ENCODE measurements around the gene MS4A6A. TPM values are rescaled to one million over a fixed set of nuclear protein-coding genes. Genes with fewer than 3 reads are reported as not detected.
"Not testable (repeated sequence)": the region's sequence is repeated elsewhere in the genome, so short reads cannot be mapped to it uniquely, and the experiment has no call there.

Gene MS4A6A
- total RNA-seq, 1 donor from 2014 or later: not detected

DNA sequence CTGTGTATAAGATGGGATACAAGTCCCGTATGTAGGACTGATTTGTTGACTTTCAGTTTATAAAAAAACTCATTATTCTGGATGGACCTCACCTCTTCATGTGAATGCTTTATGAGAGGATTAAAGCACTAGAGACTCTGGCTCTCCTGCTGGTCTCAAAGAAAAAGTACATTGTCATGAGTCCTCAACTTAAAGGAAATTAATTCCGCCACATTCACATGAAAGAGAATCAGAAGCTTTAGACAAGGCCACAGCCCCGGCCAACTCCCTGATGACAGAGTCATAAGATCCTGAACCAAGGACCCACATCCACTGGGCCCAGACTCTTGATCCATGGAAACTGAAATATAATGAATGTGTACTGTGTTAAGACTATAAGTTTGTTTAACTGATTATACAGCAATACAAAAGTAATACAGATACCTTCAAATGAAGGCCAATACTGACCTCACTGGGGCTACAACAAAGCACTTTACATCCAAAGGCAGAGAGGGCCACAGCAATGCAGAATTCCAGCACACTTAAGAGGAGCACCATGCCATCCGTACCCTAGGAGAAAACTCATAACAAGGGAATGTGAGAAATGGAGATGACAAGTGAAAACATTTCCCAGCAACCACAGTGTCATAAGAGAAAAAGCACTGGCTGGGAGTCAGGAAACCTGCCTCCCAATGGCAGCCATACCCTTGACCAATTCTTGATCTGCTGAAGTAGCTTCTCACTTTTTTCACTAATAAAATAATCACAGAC lies 25.4 kb upstream of the MS4A6A start:
- no peaks in the 10 kb centered on the region for H3K36me3 Mint-ChIP-seq (ENCODE audit: low read depth, unreplicated experiment)
- no peaks in the 10 kb centered on the region for H3K27me3 ChIP-seq (ENCODE audit: insufficient read depth, low read length)
- no peak overlapping the region for H2AFZ ChIP-seq (ENCODE audit: low read depth, low read length)
- no peak overlapping the region for H3K4me3 Mint-ChIP-seq (ENCODE audit: unreplicated experiment)
- no peaks in the 10 kb centered on the region for H3K4me1 ChIP-seq (ENCODE audit: insufficient read depth, low read length)
- TF ChIP-seq, protein P1, sequence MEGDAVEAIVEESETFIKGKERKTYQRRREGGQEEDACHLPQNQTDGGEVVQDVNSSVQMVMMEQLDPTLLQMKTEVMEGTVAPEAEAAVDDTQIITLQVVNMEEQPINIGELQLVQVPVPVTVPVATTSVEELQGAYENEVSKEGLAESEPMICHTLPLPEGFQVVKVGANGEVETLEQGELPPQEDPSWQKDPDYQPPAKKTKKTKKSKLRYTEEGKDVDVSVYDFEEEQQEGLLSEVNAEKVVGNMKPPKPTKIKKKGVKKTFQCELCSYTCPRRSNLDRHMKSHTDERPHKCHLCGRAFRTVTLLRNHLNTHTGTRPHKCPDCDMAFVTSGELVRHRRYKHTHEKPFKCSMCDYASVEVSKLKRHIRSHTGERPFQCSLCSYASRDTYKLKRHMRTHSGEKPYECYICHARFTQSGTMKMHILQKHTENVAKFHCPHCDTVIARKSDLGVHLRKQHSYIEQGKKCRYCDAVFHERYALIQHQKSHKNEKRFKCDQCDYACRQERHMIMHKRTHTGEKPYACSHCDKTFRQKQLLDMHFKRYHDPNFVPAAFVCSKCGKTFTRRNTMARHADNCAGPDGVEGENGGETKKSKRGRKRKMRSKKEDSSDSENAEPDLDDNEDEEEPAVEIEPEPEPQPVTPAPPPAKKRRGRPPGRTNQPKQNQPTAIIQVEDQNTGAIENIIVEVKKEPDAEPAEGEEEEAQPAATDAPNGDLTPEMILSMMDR (IDR thresholded peaks at IDR 0.05; ENCODE audit: insufficient read depth, low read depth, low read length): no peak
- TF ChIP-seq EZH2 (IDR thresholded peaks at IDR 0.05; ENCODE audit: insufficient read depth, low read length): no peak
- DNase-seq (ENCODE audit: low read depth) (no peak), FAIRE-seq (no peak)
- no peaks in the 10 kb centered on the region for H3K36me3 ChIP-seq (ENCODE audit: insufficient read depth, low read length)
- no peaks in the 10 kb centered on the region for H3K79me2 ChIP-seq (ENCODE audit: insufficient read depth, low read length)
- no peaks in the 10 kb centered on the region for H4K20me1 ChIP-seq (ENCODE audit: insufficient read depth, low read length)
- no peak overlapping the region for H3K9ac ChIP-seq (ENCODE audit: low read length)
- H3K27me3 Mint-ChIP-seq (ENCODE audit: low read depth, unreplicated experiment): no peaks in the 10 kb centered on the region
- H3K27ac Mint-ChIP-seq (ENCODE audit: unreplicated experiment): no peak overlapping the region
- peaks cover 8% of the 10 kb centered on the region for H3K4me1 Mint-ChIP-seq (ENCODE audit: low read depth, unreplicated experiment)
- no peaks in the 10 kb centered on the region for H3K9me3 ChIP-seq (ENCODE audit: insufficient read depth, low read depth, low read length)
- no peak overlapping the region for H3K27ac ChIP-seq (ENCODE audit: low read depth, low read length)
- no peak overlapping the region for H3K4me3 ChIP-seq (ENCODE audit: insufficient read depth, low read depth, low read length)
- H3K9me3 Mint-ChIP-seq (ENCODE audit: unreplicated experiment): no peaks in the 10 kb centered on the region
- no peak overlapping the region for H3K4me2 ChIP-seq (ENCODE audit: low read length)

DNA sequence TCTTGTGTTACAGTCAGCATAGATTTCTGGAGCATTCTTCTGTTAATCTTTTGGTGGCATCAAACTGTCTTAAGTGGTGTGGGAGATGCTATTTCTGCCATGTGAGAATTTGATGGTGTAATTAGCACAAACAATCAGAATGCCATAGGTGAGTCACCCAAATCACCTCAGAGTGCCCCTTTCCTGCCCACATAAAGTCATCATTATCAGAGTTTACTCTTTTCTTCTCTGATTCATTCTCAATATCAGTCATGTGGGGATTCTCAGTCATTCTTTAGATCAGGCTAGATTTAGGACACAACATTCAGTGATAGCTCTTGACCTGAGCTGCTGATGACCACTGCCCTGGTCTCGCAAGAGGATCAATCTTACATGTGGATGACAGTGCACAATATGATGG lies 23.7 kb upstream of the MS4A6A start:
- H3K9ac ChIP-seq (ENCODE audit: low read length): no peak overlapping the region
- no peaks in the 10 kb centered on the region for H3K9me3 ChIP-seq (ENCODE audit: insufficient read depth, low read depth, low read length)
- H3K27me3 ChIP-seq (ENCODE audit: insufficient read depth, low read length): no peaks in the 10 kb centered on the region
- no peaks in the 10 kb centered on the region for H3K4me1 ChIP-seq (ENCODE audit: insufficient read depth, low read length)
- H2AFZ ChIP-seq (ENCODE audit: low read depth, low read length): no peak overlapping the region
- H3K27ac ChIP-seq (ENCODE audit: low read depth, low read length): no peak overlapping the region
- H3K27ac Mint-ChIP-seq (ENCODE audit: unreplicated experiment): no peak overlapping the region
- FAIRE-seq: no peak
- no peaks in the 10 kb centered on the region for H3K79me2 ChIP-seq (ENCODE audit: insufficient read depth, low read length)
- DNase-seq (ENCODE audit: low read depth): no peak
- H3K4me2 ChIP-seq (ENCODE audit: low read length): no peak overlapping the region
- TF ChIP-seq, protein P1 (IDR thresholded peaks at IDR 0.05; ENCODE audit: insufficient read depth, low read depth, low read length): no peak
- no peak for TF ChIP-seq EZH2 (IDR thresholded peaks at IDR 0.05; ENCODE audit: insufficient read depth, low read length)
- no peaks in the 10 kb centered on the region for H3K9me3 Mint-ChIP-seq (ENCODE audit: unreplicated experiment)
- H4K20me1 ChIP-seq (ENCODE audit: insufficient read depth, low read length): no peaks in the 10 kb centered on the region
- no peak overlapping the region for H3K4me3 Mint-ChIP-seq (ENCODE audit: unreplicated experiment)
- H3K4me3 ChIP-seq (ENCODE audit: insufficient read depth, low read depth, low read length): no peak overlapping the region
- H3K4me1 Mint-ChIP-seq (ENCODE audit: low read depth, unreplicated experiment): peaks cover 8% of the 10 kb centered on the region
- no peaks in the 10 kb centered on the region for H3K27me3 Mint-ChIP-seq (ENCODE audit: low read depth, unreplicated experiment)
- no peaks in the 10 kb centered on the region for H3K36me3 Mint-ChIP-seq (ENCODE audit: low read depth, unreplicated experiment)
- no peaks in the 10 kb centered on the region for H3K36me3 ChIP-seq (ENCODE audit: insufficient read depth, low read length)

- TF ChIP-seq, protein P1 (IDR thresholded peaks at IDR 0.05; ENCODE audit: insufficient read depth, low read depth, low read length): no peak
- no peak for TF ChIP-seq EZH2 (IDR thresholded peaks at IDR 0.05; ENCODE audit: insufficient read depth, low read length)
- H3K27me3 ChIP-seq (ENCODE audit: insufficient read depth, low read length): no peaks in the 10 kb centered on the region
- H3K27ac Mint-ChIP-seq (ENCODE audit: unreplicated experiment): no peak overlapping the region
- H3K36me3 ChIP-seq (ENCODE audit: insufficient read depth, low read length): no peaks in the 10 kb centered on the region
- H3K9ac ChIP-seq (ENCODE audit: low read length): no peak overlapping the region
- no peak overlapping the region for H3K4me2 ChIP-seq (ENCODE audit: low read length)
- DNase-seq (ENCODE audit: low read depth) (no peak), FAIRE-seq (no peak)
- no peak overlapping the region for H3K4me3 Mint-ChIP-seq (ENCODE audit: unreplicated experiment)
- H2AFZ ChIP-seq (ENCODE audit: low read depth, low read length): no peak overlapping the region
- H3K4me3 ChIP-seq (ENCODE audit: insufficient read depth, low read depth, low read length): no peak overlapping the region
- no peaks in the 10 kb centered on the region for H3K4me1 ChIP-seq (ENCODE audit: insufficient read depth, low read length)
- H3K9me3 Mint-ChIP-seq (ENCODE audit: unreplicated experiment): no peaks in the 10 kb centered on the region
- H3K27ac ChIP-seq (ENCODE audit: low read depth, low read length): no peak overlapping the region
- no peaks in the 10 kb centered on the region for H3K27me3 Mint-ChIP-seq (ENCODE audit: low read depth, unreplicated experiment)
- peaks cover 8% of the 10 kb centered on the region for H3K4me1 Mint-ChIP-seq (ENCODE audit: low read depth, unreplicated experiment)
- H3K36me3 Mint-ChIP-seq (ENCODE audit: low read depth, unreplicated experiment): no peaks in the 10 kb centered on the region
- no peaks in the 10 kb centered on the region for H4K20me1 ChIP-seq (ENCODE audit: insufficient read depth, low read length)
- H3K9me3 ChIP-seq (ENCODE audit: insufficient read depth, low read depth, low read length): no peaks in the 10 kb centered on the region
- no peaks in the 10 kb centered on the region for H3K79me2 ChIP-seq (ENCODE audit: insufficient read depth, low read length)
These were observed 22.0 kb upstream of the MS4A6A start for GRCh38 chr11:60204922-60205321.

DNA sequence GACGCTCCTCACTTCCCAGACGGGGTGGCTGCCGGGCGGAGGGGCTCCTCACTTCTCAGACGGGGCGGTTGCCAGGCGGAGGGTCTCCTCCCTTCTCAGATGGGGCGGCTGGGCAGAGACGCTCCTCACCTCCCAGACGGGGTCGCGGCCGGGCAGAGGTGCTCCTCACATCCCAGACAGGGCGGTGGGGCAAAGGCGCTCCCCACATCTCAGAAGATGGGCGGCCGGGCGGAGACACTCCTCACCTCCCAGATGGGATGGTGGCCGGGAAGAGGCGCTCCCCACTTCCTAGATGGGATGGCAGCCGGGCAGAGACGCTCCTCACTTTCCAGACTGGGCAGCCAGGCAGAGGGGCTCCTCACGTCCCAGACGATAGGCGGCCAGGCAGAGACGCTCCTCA lies 18.5 kb upstream of the MS4A6A start:
- H3K9me3 Mint-ChIP-seq (ENCODE audit: unreplicated experiment); H2AFZ ChIP-seq (ENCODE audit: low read depth, low read length); H3K4me1 Mint-ChIP-seq (ENCODE audit: low read depth, unreplicated experiment): not testable (repeated sequence)

More for the DNA sequence above, 18.5 kb upstream of the MS4A6A start:
- H3K27me3 ChIP-seq (ENCODE audit: insufficient read depth, low read length); DNase-seq (ENCODE audit: low read depth); H3K4me1 ChIP-seq (ENCODE audit: insufficient read depth, low read length); H3K4me2 ChIP-seq (ENCODE audit: low read length); H3K27me3 Mint-ChIP-seq (ENCODE audit: low read depth, unreplicated experiment); H3K27ac Mint-ChIP-seq (ENCODE audit: unreplicated experiment); H4K20me1 ChIP-seq (ENCODE audit: insufficient read depth, low read length); H3K4me3 ChIP-seq (ENCODE audit: insufficient read depth, low read depth, low read length); H3K4me3 Mint-ChIP-seq (ENCODE audit: unreplicated experiment); H3K27ac ChIP-seq (ENCODE audit: low read depth, low read length); H3K36me3 Mint-ChIP-seq (ENCODE audit: low read depth, unreplicated experiment); H3K9ac ChIP-seq (ENCODE audit: low read length); H3K36me3 ChIP-seq (ENCODE audit: insufficient read depth, low read length); H3K9me3 ChIP-seq (ENCODE audit: insufficient read depth, low read depth, low read length); FAIRE-seq; H3K79me2 ChIP-seq (ENCODE audit: insufficient read depth, low read length): not testable (repeated sequence)

All from astrocyte (in vitro differentiated cells and primary cell).